ENCODE measurements around the gene VWA8.

DNA sequence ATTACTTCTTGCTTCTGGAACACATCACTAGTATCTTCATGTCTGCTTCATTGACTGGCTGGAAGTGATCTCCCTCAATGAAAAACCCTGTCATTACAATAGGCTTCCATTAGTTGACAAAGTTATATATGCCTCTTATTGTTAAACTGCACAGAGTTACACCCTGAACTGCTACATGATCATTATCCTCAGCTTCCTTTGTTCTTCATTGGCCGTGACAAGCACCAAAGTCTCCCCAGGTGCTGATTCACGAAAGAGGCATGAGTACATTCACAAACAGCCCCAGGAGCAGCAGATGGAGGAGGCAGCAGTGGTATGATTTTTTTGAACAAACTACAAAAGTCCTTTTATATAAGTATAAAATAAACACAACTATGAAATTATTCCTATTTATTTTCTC lies 51.4 kb downstream of the VWA8 start:
- TF ChIP-seq JUNB (CRISPR knock-in tag; IDR thresholded peaks at IDR 0.05; ENCODE audit: borderline replicate concordance) (no peak), POLR2A (IDR thresholded peaks at IDR 0.05; ENCODE audit: insufficient read depth in 1 of 2, low read depth in 2 of 2, low read length in 2 of 2) (no peak), CAMTA2 (CRISPR knock-in tag; IDR thresholded peaks at IDR 0.05; ENCODE audit: borderline replicate concordance) (no peak), SETDB1 (CRISPR knock-in tag; IDR thresholded peaks at IDR 0.05; ENCODE audit: borderline replicate concordance) (no peak), ESRRA (CRISPR knock-in tag; IDR thresholded peaks at IDR 0.05; ENCODE audit: low read depth) (no peak), TEAD2 (CRISPR knock-in tag; IDR thresholded peaks at IDR 0.05) (no peak)
- TF ChIP-seq, protein P1, sequence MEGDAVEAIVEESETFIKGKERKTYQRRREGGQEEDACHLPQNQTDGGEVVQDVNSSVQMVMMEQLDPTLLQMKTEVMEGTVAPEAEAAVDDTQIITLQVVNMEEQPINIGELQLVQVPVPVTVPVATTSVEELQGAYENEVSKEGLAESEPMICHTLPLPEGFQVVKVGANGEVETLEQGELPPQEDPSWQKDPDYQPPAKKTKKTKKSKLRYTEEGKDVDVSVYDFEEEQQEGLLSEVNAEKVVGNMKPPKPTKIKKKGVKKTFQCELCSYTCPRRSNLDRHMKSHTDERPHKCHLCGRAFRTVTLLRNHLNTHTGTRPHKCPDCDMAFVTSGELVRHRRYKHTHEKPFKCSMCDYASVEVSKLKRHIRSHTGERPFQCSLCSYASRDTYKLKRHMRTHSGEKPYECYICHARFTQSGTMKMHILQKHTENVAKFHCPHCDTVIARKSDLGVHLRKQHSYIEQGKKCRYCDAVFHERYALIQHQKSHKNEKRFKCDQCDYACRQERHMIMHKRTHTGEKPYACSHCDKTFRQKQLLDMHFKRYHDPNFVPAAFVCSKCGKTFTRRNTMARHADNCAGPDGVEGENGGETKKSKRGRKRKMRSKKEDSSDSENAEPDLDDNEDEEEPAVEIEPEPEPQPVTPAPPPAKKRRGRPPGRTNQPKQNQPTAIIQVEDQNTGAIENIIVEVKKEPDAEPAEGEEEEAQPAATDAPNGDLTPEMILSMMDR (CRISPR knock-in tag; IDR thresholded peaks at IDR 0.05), result no peak
